NCI-H345 treated with DMSO at 0.1 percent for 48 hours (cell line): ENCODE data around the gene CD9.

Source experiments
- DNase-seq: peaks from one replicate; lab custom pipeline; 2025; ENCODE audit not compliant: unreplicated experiment; lab: John Stamatoyannopoulos, UW

CD9 gene

DNA sequence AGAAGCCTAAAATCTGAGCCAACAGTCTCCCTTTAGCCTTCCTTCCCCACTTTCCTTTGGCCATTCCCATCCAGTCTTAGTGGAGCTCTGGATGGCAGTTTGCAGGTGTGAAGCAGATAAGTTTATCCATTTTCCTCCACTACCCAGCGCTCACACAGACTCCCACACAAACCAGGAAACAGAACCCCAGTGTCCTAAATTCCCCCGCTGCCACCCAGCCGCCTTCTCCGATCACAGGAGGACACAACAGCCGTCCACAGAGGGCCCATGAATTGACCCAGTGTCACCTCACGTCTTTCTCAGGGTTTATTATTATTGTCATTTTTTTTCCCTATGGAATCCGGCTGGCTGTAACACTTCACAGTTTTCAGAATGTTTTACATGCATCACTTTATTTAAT, 16.4 kb downstream of the CD9 start:
- DNase-seq = no peak

DNA sequence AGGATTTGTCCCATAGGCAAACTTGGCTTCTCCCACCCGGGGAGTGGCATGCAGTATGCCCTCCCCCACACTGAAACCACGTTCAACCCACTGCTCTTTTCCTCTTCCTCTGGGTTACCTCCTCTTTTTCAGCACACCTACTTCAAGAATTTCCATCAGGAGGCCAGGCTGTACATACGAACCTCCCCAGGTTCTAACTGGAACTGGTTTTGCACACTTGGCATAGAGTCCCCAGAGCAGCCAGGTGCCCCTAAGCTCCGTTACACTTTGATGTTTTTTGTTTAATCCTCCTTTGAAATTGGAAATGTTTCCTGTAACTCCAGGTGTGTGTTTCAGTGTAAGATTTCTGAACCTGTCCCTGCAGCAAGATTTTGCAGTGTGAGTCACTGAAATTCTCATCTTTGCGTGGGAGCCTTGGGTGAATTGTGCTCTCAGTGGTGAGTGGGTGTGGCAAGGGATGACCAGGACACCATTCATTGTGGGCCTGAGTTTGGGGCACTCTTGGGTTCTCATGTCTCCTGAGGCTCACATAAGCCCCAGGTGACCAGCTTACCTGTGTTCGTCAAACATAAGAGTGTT, 18.2 kb downstream of the CD9 start:
- no peak for DNase-seq

DNA sequence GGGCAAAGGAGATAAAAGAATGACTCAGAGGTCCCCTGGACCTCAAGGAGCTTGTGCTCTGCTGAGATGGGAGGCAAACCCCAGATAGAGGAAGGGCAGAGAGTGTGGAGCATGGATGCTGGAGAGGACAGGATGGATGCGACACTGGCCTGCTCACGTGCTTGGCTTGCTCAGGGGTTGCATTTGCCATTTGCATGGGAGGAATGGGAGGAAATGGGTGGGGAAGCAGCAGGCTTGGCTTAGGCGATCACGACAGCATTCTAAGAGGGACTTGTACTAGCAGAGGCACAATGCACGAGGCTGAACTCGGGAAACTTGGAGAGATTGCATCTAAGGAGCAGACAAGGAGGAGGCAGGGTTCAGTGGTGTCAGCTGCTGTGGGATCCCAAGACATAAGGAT, 19.8 kb downstream of the CD9 start:
- DNase-seq = no peak

DNA sequence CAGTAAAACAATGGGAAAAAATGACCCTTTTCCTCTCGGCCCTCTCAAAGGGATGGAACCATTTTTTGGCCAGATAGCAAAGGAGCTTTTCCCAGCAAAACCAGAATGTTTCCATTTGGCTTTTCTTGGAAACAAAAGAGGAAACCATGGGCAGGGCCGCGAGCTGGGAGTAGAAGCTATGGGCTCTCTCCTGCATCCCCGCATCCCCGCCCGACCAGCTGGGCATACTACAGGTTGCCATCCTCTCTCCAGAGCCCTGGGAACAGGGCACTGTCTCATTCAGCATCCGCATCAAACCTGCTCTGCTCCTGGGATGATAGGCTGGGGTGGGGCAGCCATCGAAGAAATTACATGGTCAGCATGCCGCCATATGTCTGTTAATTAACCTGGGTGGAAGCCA, 20.9 kb downstream of the CD9 start:
- DNase-seq = no peak

DNA sequence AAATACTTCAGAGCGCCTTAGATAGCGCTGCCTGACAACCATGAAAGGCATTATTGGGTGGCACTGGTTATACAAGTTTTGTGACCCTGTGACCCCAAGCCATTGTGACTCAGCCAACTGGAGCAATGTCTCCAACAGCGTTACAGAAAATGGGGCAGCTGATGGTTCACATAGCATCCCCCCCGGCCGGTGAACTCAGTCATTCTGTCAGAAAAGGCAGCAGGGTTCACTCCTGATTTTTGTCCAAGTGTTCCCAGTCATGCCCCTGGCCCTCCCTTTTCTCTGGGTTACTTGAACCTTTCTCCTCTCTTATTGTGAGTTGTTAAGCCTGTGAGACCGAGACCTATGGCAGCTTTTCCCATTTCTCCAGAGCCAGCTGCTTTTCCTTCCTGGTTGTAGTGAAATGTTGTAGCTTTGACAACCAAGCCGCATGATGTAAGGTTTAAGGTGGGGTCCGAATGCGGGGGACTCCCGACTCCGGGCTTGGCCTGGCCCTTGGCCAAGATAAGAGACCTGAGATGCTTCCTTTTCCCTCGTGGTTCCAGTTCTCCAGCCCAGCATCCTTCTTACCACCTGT, 22.0 kb downstream of the CD9 start:
- DNase-seq = no peak

DNA sequence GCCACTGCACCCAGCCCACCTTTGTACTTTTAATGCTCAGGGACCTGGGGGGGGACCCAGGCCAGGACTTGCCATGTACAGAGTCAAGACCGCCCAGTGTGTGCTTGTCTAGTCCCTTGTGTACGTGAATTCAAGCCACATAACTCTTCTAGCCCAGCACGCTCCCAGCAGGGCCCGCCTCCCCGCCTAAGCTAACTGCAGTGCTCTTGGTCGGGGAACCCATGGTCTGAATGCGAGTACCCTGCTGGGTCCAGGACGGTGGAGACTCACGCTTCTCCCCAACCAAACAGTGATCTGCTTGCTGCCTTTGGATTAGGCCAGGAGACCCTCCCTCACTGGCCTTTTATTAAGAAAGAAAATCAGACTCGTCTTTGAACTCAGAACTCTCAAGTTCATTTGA, 23.3 kb downstream of the CD9 start:
- no peak for DNase-seq

DNA sequence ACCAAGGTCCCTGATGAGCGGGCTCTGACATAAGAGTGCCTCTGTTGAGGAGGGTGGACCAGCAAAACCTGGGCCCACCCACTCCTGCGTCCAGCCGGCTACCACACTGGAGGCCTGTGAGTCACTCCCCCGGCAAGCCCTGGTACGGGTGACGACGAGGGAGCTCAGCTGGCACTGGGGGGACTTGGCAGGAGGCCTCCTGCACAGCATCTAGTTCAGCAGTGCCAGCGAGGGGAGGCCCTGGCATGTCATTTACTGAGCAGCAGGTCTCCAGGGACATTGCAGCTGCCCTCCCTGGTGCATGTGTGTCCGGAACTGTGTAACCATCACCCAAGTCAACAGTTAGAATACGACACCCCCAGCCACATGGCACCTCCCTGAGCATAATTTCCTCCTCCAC, 24.4 kb downstream of the CD9 start:
- DNase-seq = peak; percentile 3

DNA sequence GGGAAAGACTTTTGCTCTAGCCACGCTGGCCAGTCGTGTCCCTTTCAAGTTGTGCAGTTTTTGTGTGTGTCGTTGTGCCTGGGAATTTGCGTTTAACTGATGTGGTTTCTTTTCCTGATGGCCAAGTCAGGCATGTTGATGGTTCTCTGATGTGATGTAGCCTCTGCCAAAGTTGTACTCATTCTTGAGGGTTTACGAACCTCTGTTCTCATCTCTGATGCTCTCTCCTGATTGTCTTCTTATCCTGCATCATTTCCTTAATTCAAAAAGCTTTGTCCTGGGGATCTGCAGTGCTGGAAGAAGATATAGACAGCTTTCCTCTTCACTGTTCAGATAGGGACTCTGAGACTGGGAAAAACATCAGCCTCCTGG, 25.4 kb downstream of the CD9 start:
- no peak for DNase-seq

DNA sequence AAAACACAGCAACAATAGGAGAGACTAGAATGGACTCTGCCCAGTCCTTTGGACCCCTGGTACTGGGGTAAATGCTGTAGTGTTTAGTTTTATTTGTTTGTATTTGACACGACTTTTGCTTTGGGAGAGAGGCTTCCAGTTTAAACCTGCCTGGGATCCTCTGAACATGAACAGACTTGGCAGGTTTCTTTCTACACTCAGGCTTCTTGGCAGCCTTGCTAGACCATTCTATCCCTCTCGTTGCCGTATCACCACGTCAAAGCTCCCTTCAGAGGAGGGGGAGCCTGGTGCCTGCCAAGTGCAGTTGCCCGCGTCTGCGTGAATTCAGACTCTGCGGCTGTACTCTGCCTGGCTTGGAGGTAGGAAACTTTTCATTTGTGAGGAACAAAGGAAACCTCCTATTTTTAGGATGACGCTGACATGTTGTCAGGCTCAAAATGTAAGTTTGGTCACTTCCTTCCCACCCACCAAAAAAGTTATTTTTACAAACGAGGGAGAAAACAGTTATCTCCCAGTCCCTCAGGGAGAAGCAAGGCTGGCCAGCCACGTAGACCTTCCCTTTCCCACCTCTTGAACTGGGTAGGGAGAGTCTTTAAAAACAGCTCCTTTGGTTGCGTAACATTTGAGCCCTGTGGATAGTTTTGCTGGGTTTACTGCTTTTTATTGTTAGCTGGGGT, 25.9 kb downstream of the CD9 start:
- DNase-seq = no peak

DNA sequence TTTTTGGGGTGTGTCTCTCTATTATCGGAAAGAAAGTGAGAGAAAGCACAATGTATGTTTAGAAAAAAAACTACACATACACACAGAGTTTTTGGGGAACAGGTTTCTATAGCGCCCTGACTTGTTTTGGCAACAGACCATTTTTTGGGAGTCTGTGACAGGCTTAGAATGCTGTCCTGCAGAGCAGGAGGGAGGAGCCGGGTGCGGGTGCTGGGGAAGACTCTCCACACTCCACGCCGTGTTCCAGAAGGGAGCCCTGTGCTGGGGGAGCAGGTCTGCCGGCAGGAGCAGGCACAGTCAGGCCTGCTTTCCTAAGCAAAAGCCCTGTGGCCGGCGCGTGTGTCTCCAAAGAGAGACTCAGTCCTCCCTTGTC, 26.5 kb downstream of the CD9 start:
- DNase-seq = no peak

DNA sequence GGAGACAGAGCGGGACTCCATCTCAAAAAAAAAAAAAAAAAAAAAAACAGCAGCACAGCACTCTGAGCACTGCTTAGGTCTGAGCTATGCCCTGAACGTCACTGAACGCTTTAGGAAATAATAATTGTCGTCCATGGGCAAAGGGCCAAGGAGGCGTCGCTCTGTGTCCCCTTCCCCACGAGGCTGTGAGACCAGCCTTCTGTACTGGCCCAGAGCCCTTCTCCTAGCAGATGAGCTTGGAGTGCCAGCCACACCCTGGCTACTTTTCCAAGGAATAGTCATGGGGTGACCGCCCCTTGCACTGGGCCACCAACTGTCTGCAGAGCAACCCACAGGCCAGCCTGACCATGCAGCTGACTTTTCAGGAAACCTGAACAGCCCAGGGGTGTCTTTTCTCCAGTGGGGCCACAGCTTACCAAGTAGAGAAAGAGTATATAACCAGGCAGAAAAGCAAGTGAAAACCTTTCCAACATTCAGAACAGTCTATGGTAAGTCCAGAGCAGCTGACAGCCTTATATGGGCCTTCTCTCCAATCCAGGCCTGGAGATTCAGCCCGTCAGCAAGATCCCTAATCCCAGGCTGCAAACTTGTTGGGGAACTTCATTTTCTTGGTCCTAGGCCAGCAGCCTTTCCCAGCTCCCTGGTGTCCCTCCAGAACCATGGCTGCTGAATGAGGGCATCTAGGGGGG, 28.5 kb downstream of the CD9 start:
- no peak for DNase-seq

DNA sequence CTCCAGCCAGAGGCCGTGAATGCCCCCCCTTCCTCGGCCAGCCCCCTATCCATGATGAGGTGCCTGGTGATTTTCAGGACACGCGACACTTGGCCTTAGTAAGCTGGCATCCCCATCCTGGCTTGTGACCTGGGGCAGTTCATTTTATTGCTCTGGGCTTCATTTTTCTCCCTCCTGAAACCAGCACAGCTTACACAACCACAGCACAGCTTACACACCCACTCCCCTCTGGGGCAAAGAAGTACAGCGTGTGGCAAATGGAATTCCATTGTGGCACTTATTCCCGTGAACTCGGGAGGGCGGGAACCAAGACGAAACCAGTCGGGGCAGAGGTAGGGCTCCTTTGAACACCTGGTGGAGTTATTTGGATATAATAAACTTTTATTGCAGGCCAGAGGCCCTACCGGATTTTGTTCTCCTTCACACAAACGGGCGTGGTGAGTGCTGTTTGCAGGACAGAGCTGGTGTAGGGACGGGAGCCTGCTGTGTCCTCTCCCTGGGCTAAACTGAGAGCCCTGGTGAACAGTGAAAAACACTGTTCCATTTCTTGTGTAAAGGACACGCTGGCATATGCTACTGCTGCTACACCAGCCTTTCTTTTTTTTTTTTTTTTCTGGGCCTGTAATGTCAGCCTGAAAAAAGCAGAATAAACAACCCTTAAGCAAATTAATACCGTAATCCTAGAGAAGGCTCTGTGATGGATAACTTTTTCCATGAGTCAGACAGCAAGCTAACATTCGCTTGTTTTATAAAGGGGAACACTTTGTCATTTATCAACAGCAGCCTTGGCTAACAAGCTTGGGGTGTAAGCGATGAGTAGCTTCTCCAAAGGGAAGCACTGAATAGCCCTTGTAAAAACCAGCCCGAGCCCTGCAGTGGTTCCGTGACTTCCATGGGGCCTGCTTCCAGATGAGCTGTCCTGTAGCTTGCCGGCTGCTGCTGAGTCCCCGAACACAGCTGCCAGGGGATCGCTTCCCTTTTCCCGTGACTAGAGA, 29.3 kb downstream of the CD9 start:
- DNase-seq = no peak

DNA sequence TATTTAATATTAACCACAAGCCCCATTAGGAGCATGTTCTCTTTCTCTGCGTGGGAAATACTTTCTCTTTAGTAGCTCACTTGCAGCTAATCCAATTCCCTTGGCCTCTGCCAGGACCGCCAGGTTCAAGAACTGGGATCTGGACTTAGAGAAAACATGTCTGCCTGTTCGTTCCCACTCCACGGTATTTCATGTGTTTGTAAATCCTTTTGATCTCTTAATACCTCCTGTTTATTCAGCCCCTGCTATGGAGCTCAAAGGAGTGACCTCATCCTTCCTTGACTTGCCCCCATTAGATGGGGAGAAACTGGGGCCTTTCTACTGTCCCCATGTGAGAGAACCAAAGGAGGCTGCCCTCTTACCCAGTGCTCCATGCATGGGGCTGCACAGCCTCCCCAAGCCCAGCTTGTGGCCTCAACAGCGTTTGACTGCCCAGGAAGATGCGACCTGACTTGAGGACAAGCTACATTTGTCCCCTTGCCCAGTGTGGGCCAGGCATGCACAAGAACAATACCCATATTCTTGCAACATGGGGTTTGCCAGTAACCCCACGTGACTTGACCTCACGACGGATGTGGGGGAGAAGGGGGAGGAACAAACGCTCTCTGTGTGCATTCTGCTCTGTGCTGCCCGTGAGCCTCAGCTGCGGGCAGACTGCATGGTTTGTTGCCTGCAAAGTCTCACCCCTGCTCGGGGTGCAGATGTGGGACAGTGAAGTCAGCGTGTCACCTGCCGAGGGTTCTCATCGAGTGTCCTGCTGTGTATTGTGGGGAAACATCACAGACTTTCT, 30.3 kb downstream of the CD9 start:
- no peak for DNase-seq

DNA sequence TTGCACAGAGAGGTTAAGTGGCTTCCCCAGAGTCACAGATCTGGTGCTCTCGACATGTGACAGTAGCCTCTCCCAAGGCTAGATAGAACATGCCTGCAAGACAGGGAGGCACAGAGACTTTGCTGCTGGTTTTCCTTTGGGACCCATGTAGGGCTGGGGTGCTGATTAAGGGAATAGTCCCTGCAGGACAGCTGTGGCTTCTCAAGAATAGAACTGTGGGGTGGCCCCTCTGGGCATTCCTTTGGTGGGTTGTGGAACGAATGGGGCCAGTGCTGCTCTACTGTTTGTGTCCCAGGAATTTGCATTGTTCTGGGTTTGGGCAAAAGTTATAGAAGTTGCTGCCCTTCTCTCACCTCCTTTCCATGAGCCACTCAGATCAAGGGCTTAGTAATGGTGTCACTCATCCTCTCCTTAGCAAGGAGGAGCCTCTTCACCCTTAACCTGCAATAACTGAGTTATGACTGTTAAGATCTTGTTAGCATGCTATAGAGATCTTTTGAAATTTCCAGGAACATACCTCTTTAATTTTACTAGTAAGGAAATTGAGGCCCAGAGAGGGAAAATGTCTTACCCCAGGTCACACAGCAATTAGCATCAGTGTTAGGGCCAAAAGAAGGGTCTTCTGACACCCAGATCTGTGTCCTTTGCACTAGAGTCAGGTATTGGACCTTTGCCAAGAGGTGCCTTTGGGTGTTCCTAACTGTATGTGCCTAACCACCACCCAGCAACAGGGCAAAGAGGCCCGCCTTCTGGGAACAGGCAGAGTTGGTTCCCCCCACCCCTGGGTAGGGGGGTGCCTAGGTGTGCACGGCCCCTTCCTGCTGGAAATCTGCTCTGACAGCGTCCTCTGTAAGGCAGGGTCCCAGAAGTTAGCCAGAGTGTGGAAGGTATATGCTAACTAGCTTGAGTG, 31.4 kb downstream of the CD9 start:
- DNase-seq = no peak

DNA sequence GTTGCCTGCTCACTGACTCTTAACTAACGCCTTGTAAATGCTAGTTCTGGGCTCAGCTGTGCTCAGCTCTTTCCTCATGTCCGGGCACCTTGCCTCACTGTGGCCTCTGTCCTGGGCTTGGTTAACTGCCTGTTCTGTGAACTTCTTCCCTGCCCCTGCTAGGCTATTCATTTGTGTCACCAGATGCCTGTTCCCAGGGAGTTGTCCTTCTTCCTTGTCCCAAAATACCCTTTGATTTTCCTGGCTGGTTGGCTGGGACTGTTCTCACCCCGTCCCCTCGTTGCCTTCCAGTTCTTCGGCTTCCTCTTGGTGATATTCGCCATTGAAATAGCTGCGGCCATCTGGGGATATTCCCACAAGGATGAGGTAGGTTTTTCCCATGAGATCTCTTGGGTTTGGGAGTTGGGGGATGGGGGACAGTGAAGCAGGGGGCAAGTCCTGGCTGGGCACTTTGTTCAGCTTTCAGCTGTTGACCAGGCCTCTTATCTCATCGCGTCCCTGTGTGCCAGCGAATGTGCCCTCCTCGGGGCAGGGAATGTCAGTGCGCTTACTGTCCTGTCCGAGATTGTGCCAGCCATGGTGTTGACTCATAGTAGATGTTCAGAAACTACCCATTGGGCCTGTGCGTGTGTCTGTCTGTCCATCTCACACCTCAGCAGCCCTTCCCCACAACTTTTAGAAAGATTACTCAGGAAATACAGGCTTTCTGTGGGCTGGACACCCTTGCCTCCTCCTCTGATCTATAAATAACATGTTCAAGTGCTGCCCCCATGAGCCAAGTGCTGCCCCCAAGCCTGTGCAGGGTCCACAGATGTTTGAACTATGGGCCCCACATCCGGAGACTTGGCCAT, 33.1 kb downstream of the CD9 start:
- no peak for DNase-seq

DNA sequence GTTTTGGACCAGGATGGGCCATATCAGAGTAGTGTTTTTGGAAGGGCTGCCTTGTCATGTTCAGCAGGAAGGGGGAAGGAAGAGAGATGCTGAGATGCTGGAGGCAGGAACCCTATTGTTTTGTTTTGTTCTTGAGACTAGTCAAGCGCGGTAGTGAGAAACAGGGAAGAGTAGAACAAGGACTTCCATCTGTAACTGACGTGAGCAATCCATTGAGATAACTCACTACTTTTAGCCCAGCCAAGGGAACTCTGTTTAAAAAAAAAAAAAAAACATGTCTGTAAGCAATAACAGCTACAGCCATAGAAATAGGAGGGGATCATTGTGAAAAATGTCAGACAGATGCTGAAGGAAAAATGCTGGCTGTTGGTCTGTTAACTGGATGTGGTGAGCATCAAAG, 34.0 kb downstream of the CD9 start:
- DNase-seq = no peak

DNA sequence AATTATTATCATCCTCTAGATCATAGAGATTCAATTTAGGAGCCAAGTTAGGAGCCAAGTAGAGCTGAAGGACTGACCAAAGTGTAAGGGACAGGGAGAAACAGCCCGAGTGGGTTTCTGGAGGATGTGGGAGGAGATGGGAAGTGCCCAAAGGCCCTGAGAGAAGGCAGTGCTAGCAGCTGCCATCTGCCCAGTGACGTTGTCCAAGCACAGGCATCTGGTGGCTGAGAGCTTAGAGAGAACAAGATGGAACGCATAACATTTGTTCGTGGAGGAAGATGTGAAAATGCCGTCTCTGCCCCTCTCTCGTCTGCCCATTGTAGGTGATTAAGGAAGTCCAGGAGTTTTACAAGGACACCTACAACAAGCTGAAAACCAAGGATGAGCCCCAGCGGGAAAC, 34.7 kb downstream of the CD9 start:
- no peak for DNase-seq

DNA sequence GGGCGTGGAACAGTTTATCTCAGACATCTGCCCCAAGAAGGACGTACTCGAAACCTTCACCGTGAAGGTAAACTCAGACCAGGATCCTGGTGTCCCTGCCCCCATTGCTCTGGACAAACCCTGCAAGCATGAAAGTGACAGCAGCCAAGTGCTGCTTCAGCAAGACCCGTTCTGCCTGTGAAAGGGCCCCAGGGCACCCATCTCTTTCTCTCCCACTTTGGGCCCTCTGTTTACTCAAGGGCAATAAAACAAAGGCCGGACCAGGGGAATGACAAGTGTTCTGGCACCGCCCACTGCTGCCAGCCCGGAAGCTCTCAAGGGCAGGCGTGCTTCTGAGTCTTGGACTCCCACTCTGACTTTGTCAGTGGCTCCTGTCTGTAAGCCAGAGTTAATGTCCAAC, 35.3 kb downstream of the CD9 start:
- DNase-seq = peak; percentile 12
